ENCODE data around the gene ATXN1.
A peak's percentile ranks its signal among the peaks of the same experiment; 100 is the strongest.

The ATXN1 gene

DNA sequence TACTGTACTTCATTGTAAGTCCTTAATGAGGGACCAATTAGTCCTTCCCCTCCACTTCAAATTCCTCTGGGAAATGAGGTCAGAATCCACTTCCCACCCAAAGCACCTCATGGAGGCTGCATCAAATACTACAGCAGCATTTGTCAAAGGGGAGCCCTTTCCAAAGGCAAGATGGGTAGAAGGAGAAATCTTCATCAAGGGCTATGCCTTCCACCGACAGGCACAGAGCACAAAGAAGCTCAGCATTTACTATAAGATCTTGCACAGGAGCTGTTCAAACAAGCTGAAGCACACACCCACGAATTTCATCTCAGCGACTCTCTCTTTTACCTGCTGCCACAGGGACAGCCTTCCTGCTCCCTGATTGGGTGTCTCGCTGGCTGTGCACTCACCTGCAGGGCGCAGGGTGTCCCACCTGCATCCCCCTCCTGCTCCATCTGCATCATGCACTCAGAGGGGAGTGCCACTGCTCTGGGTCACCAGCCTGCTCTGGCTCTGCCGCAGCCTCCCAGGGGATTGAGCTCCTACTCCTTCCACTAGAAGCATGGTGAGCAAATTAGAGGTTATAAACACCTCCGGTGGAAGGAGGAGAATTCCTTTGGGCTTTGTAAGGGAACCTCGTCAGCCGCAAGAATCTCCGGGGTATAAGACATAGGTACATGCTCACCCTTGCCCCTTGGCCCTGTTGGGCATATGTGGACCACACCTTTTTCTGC is 164.5 kb downstream of the ATXN1 start:
- TF ChIP-seq, protein P1, sequence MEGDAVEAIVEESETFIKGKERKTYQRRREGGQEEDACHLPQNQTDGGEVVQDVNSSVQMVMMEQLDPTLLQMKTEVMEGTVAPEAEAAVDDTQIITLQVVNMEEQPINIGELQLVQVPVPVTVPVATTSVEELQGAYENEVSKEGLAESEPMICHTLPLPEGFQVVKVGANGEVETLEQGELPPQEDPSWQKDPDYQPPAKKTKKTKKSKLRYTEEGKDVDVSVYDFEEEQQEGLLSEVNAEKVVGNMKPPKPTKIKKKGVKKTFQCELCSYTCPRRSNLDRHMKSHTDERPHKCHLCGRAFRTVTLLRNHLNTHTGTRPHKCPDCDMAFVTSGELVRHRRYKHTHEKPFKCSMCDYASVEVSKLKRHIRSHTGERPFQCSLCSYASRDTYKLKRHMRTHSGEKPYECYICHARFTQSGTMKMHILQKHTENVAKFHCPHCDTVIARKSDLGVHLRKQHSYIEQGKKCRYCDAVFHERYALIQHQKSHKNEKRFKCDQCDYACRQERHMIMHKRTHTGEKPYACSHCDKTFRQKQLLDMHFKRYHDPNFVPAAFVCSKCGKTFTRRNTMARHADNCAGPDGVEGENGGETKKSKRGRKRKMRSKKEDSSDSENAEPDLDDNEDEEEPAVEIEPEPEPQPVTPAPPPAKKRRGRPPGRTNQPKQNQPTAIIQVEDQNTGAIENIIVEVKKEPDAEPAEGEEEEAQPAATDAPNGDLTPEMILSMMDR (conservative IDR thresholded peaks at IDR 0.05; ENCODE audit: low read depth, low read length) = no peak

DNA sequence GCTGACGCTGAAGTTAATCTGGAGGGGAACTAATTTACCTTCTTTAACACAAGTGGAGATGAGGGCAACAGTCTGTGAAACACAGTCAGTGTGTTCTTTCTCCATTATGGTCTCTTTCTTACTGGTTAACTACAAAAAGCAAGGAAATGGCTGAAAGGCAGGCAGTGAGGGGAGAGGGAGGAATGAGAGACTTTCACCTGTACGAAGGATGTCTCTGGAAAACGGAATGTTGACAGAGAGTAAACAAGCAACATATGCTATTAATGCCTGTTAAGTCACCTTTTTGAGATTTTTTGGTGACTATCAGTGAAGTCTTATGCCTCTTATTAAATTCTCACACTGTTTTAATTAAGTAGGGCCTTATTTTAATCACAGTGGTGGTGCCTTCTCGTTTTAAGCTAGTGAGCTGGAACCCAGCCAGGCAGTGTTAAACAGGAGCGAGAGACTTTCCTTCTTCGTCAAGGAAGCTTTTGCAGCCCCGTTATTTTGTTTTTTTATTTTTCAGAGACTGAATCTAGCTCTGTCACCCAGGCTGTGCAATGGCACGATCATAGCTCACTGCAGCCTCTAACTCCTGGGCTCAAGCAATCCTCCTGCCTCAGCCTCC is 165.6 kb downstream of the ATXN1 start:
- H3K4me3 ChIP-seq (ENCODE audit: low read length) = no peak overlapping the region
- TF ChIP-seq, protein P1 (conservative IDR thresholded peaks at IDR 0.05; ENCODE audit: low read depth, low read length) = no peak
- DNase-seq (ENCODE audit: low read depth) = peak; percentile 41

More for the DNA sequence above, 164.5 kb downstream of the ATXN1 start:
- no peak for DNase-seq (ENCODE audit: low read depth)
- H3K4me3 ChIP-seq (ENCODE audit: low read length) = no peak overlapping the region

DNA sequence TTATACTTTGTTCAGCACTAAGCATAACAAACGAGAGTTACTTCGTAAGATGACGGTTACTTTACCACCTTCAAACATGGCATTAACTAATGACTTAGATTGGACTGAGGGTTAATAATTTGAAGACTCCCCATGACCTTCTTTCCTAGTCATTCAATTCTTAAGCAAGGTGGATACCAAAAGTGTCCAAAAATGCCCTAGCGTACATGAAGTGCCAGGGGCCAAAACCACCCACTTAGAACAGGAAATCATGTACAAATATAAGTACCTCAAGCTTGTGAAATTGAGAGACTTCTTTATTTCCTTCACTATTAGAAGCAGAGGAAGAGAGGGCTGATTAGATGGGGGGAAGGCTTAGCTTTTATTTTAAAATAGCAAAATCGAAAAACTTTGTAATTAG is 166.4 kb downstream of the ATXN1 start:
- TF ChIP-seq, protein P1 (conservative IDR thresholded peaks at IDR 0.05; ENCODE audit: low read depth, low read length) = no peak
- no peak overlapping the region for H3K4me3 ChIP-seq (ENCODE audit: low read length)
- DNase-seq (ENCODE audit: low read depth) = no peak

DNA sequence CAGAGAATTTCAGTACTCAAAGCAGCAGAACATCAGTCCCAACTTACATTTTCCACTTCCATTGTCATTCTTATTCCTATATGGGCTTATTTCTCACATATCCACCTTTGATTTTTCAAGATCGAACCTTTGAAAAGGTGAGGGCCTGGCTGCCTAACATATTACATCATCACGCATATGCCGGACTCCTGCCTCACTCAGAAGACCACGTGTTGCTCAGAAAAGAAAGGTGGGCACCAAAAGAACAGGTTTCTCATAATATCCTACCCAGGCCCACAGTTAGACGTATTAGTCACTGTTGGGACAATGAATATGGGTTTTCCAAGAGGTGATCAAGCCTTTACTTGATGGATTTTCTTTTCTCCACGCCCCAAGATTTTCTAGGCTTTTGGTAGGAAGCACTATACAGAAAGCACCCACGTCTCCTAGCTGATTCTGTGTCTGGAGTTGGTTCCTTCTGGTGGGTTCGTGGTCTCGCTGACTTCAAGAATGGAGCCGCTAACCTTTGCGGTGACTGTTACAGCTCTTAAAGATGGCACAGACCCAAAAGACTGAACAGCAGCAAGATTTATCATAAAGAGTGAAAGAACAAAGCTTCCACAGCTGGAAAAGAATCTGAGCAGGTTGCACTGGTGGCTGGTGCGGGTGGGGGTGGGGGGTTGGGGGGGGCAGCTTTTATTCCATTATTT is 168.9 kb downstream of the ATXN1 start:
- no peak for DNase-seq (ENCODE audit: low read depth)
- H3K4me3 ChIP-seq (ENCODE audit: low read length) = no peak overlapping the region
- TF ChIP-seq, protein P1 (conservative IDR thresholded peaks at IDR 0.05; ENCODE audit: low read depth, low read length) = no peak

DNA sequence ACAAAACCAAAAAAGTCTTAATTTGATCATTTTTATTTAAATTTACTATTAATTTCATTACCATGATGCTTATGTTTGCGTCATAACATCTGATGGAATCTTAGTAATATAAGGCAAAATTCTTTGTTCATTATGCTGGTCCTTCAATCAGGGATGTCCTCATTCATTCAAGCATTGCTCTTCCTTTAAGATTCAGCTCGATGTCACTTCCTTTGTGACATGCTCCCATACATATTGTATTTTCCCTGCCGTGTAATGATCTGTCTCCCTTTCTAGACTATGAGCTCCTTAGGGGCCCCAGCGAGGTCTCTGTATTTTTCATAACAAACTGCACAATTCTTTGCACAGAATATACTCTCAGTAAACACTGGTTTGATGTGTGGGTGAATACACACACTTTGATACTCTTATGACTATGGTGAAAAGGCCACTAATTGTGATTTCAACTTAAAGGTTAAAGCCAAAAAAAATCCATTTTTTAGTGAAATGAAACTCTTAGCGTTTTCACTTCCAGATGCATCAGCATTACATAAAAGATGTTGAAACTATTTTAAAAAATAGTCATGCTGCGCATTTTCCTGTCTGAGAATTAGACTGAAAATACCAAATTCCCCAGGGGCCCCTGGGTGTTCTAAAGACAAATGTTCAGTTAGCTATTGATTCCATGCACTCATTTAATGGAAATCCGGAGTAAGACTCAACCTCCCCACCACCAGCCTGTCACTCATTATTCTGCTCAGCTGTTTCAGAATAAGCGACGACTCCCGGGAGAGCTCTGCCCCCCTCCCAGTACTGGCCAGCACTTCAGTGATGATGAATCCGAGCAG is 169.7 kb downstream of the ATXN1 start:
- TF ChIP-seq, protein P1 (conservative IDR thresholded peaks at IDR 0.05; ENCODE audit: low read depth, low read length) = no peak
- DNase-seq (ENCODE audit: low read depth) = no peak

DNA sequence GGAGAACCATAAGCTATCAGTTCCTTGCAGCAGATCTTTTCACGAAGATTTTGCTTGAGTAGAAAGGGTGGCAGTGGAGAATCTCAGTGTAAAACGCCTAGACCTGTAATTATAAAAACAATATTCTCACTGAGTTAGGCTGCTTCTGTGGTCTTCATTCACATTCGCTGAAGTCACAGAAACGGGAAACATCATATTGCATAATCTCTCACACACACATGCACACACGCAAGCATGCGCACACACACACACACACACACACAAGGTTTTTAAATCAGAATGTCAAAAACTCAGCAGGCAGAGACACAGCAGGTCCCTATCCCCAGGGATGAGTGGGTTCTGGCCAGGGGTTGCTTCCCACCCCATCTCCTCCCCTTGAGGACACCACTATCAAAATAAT is 175.5 kb downstream of the ATXN1 start:
- TF ChIP-seq, protein P1 (conservative IDR thresholded peaks at IDR 0.05; ENCODE audit: low read depth, low read length) = no peak
- H3K4me3 ChIP-seq (ENCODE audit: low read length) = no peak overlapping the region
- DNase-seq (ENCODE audit: low read depth) = no peak

More for the DNA sequence above, 169.7 kb downstream of the ATXN1 start:
- H3K4me3 ChIP-seq (ENCODE audit: low read length) = no peak overlapping the region
